KMS-11 (cell line): ENCODE results near the gene SPAG6.

Source experiments
- H2AFZ ChIP-seq: fragments of 200-600 bp; sonication (generic); 2 replicates; pipeline ENCODE4 v1.6.1; 2016; ENCODE audit warnings: antibody characterized with exemption, mixed run types, low read depth
- H3K27ac ChIP-seq: fragments of 200-600 bp; sonication (generic); 2 replicates; pipeline ENCODE4 v1.6.1; 2016; ENCODE audit warnings: mild to moderate bottlenecking, mixed run types
- H3K27me3 ChIP-seq: fragments of 200-600 bp; sonication (generic); 2 replicates; pipeline ENCODE4 v1.6.1; 2017; ENCODE audit warnings: mild to moderate bottlenecking, low read depth, mixed run types, moderate library complexity; ENCODE audit not compliant: insufficient read depth
- H3K36me3 ChIP-seq: fragments of 200-600 bp; sonication (generic); 2 replicates; pipeline ENCODE4 v1.6.1; 2017; ENCODE audit warnings: mild to moderate bottlenecking, mixed run types; ENCODE audit not compliant: insufficient read depth
- H3K4me1 ChIP-seq: fragments of 200-600 bp; sonication (generic); 2 replicates; pipeline ENCODE4 v1.6.1; 2016; ENCODE audit warnings: mild to moderate bottlenecking, low read depth, mixed run types; ENCODE audit not compliant: poor library complexity, severe bottlenecking
- H3K4me2 ChIP-seq: fragments of 200-600 bp; sonication (generic); 2 replicates; pipeline ENCODE4 v1.7.0; 2016; ENCODE audit warnings: mild to moderate bottlenecking, mixed run types
- H3K4me3 ChIP-seq: fragments of 200-600 bp; sonication (generic); IDR thresholded peaks from 2 replicates; pipeline ENCODE4 v1.6.1; 2017; ENCODE audit warnings: low read depth, low read length, mixed read lengths; ENCODE audit not compliant: insufficient read depth
- H3K79me2 ChIP-seq: fragments of 200-600 bp; sonication (generic); 2 replicates; pipeline ENCODE4 v1.6.1; 2016; ENCODE audit warnings: low read depth, mixed run types; ENCODE audit not compliant: insufficient read depth
- H3K9ac ChIP-seq: fragments of 200-600 bp; sonication (generic); 2 replicates; pipeline ENCODE4 v1.6.1; 2016; ENCODE audit warnings: mild to moderate bottlenecking, mixed run types
- H4K20me1 ChIP-seq: fragments of 200-600 bp; sonication (generic); 2 replicates; pipeline ENCODE4 v1.6.1; 2016; ENCODE audit warnings: mild to moderate bottlenecking, mixed run types; ENCODE audit not compliant: insufficient read depth
- TF ChIP-seq, protein P1 (sequence below): fragments of 200-600 bp; sonication (generic); conservative IDR thresholded peaks from 2 replicates; pipeline ENCODE4 v1.6.1; 2017; ENCODE audit warnings: low read depth, mild to moderate bottlenecking, antibody characterized with exemption, low read length, moderate library complexity, mixed read lengths

SPAG6 gene

DNA sequence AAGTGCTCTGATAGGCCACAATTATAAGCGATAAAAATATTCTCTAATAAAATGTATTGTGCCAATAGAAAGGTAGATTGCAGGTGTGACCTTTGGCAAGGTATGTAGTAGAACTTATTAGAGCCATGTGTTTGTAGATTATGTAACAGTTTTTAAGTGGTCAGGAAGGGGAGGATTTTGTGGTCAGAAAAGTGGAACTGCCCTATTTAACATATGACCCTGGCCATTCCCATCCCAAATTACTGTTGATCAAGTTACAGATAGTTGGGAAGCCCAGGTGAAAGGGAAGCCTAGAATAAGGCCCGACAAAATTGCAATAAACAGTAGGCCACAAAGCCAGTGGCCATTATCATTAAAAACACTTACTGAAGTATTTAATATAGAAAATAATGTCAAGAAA, 89.2 kb downstream of the SPAG6 start:
- Histone ChIP-seq H3K79me2 (peaks cover 15% of the 10 kb centered on the region; the same call in 1 of the 2 replicates), H3K9ac (no peak overlapping the region), H3K27ac (no peak overlapping the region), H3K4me1 (peaks cover 23% of the 10 kb centered on the region), H3K4me3 (no peak overlapping the region), H3K36me3 (no peaks in the 10 kb centered on the region), H2AFZ (no peak overlapping the region), H3K27me3 (no peaks in the 10 kb centered on the region), H4K20me1 (no peaks in the 10 kb centered on the region), H3K4me2 (no peak overlapping the region)
- TF ChIP-seq, protein P1, sequence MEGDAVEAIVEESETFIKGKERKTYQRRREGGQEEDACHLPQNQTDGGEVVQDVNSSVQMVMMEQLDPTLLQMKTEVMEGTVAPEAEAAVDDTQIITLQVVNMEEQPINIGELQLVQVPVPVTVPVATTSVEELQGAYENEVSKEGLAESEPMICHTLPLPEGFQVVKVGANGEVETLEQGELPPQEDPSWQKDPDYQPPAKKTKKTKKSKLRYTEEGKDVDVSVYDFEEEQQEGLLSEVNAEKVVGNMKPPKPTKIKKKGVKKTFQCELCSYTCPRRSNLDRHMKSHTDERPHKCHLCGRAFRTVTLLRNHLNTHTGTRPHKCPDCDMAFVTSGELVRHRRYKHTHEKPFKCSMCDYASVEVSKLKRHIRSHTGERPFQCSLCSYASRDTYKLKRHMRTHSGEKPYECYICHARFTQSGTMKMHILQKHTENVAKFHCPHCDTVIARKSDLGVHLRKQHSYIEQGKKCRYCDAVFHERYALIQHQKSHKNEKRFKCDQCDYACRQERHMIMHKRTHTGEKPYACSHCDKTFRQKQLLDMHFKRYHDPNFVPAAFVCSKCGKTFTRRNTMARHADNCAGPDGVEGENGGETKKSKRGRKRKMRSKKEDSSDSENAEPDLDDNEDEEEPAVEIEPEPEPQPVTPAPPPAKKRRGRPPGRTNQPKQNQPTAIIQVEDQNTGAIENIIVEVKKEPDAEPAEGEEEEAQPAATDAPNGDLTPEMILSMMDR = no peak

DNA sequence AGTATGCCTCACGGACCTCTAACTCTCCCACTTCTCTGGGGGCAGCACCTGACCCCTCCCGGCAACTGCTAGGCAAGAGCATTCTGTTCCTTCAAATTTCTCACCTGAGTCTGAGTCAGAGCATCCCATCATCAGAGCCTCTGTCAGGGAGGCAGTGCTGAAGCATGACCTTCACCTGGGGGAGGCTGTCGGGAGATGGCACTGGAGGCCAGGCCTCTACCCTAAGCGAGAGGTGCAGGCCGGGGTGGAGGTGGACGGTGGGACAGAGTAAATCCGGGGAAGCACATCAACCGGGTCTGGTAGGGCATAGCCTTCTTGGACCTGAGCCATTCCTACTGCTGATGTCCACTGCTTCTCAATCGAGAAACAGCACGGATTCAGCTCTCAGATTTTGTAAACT, 90.4 kb downstream of the SPAG6 start:
- Histone ChIP-seq H4K20me1 (no peaks in the 10 kb centered on the region), H3K27me3 (no peaks in the 10 kb centered on the region), H2AFZ (no peak overlapping the region), H3K4me2 (no peak overlapping the region), H3K36me3 (no peaks in the 10 kb centered on the region), H3K27ac (no peak overlapping the region), H3K79me2 (peaks cover 16% of the 10 kb centered on the region; the same call in 1 of the 2 replicates), H3K4me1 (peaks cover 27% of the 10 kb centered on the region), H3K4me3 (no peak overlapping the region), H3K9ac (no peak overlapping the region)
- TF ChIP-seq, protein P1 = no peak

DNA sequence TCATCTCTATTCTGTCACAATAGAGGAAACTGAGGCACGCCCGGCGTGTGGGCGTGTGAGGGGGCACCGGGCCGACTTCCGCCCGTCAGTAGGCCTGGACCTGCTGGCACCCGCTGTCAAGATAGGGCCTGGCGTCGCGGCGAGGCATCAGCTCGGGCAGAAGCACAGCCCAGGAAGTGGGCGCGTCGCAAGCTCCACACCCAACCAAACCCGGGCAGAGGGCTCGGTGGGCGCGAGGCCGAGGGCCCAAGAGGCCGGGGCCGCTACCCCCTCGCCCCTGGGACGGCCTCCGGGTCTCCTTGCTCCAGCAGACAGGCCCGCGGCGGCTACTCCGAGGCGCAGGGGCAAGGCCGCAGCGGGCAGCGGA, 91.2 kb downstream of the SPAG6 start:
- H3K4me3 ChIP-seq = no peak overlapping the region
- TF ChIP-seq, protein P1 = no peak
- peaks cover 27% of the 10 kb centered on the region for H3K4me1 ChIP-seq
- peak overlapping the region; percentile 91 for H2AFZ ChIP-seq
- no peaks in the 10 kb centered on the region for H3K27me3 ChIP-seq
- no peak overlapping the region for H3K27ac ChIP-seq
- H3K79me2 ChIP-seq = peaks cover 16% of the 10 kb centered on the region; the same call in 1 of the 2 replicates
- H3K36me3 ChIP-seq = no peaks in the 10 kb centered on the region
- no peaks in the 10 kb centered on the region for H4K20me1 ChIP-seq
- no peak overlapping the region; the same call in 1 of the 2 replicates for H3K9ac ChIP-seq
- H3K4me2 ChIP-seq = peak overlapping the region; percentile 89

DNA sequence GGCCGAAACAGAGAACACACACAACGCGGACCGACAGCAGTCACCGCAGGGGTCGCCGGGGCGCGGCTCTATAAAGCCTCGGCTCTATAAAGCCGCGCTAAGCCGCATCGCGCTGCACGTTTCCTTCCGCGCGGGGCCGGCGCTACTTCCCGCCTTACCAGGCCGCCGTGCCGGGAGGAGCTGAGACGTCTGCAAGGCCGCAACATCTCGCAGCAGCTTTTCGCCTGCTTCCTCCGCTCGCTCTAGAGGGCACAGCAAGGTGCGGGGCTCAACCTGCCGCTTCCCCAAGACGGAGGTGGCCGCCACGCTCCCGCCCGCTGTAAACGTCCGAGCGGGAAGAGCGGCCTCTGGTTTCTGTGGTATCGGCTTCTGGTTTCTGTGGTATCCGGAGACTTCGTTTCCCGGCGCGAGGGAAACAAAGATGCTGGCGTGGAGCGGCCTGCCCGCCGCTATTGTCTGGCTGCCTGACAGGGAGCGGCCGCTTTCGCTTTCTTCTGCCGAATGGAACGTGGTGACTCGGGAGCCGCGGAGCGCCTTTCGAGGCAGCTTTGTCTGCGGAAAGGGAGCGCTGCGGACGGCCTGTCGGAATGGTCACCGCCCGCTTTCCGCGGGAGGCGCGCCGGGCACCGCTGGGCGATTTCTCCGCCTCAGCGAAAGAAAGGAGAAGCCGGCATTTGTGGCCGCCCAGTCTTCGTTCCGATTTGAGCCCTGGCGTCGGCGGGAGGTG, 91.8 kb downstream of the SPAG6 start:
- Histone ChIP-seq H3K9ac (peak overlapping the region; percentile 91), H3K27me3 (no peaks in the 10 kb centered on the region), H3K4me3 (peak overlapping the region; percentile 25), H3K79me2 (peaks cover 16% of the 10 kb centered on the region; the same call in 1 of the 2 replicates), H3K36me3 (no peaks in the 10 kb centered on the region), H3K27ac (peak overlapping the region; percentile 79), H4K20me1 (no peaks in the 10 kb centered on the region), H3K4me2 (peak overlapping the region; percentile 89), H2AFZ (peak overlapping the region; percentile 91), H3K4me1 (peaks cover 27% of the 10 kb centered on the region)
- TF ChIP-seq, protein P1 = no peak
